Stomach smooth muscle (tissue), 2 donors: ENCODE results near the gene OR4P4.

Source experiments
- H3K27ac ChIP-seq: one replicate; pipeline ENCODE4 v1.7.0; 2013; ENCODE audit warnings: mild to moderate bottlenecking, low read length, inconsistent platforms
- H3K27me3 ChIP-seq, 2 donors: one replicate each; pipeline ENCODE4 v1.7.0; 2013; ENCODE audit warnings: low read length in 2 of 2; ENCODE audit not compliant: insufficient read depth in 2 of 2, control insufficient read depth in 1 of 2
- H3K36me3 ChIP-seq, 2 donors: one replicate each; pipeline ENCODE4 v1.7.0; 2013; ENCODE audit warnings: low read length in 2 of 2; ENCODE audit not compliant: control insufficient read depth in 2 of 2, insufficient read depth in 2 of 2
- H3K4me1 ChIP-seq: one replicate; pipeline ENCODE4 v1.7.0; 2013; ENCODE audit warnings: low read length; ENCODE audit not compliant: control insufficient read depth, insufficient read depth
- H3K4me3 ChIP-seq, 2 donors: one replicate each; pipeline ENCODE4 v1.7.0; 2013; ENCODE audit warnings: low read length in 2 of 2
- H3K9ac ChIP-seq, 2 donors: one replicate each; pipeline ENCODE4 v1.7.0; 2013; ENCODE audit warnings: low read length in 2 of 2, mild to moderate bottlenecking in 1 of 2
- H3K9me3 ChIP-seq, 2 donors: one replicate each; pipeline ENCODE4 v1.7.0; 2013; ENCODE audit warnings: low read length in 2 of 2; ENCODE audit not compliant: control insufficient read depth in 2 of 2
- donor health status: healthy.
- donor health status: Pancreatic carcinoma.

The OR4P4 gene

DNA sequence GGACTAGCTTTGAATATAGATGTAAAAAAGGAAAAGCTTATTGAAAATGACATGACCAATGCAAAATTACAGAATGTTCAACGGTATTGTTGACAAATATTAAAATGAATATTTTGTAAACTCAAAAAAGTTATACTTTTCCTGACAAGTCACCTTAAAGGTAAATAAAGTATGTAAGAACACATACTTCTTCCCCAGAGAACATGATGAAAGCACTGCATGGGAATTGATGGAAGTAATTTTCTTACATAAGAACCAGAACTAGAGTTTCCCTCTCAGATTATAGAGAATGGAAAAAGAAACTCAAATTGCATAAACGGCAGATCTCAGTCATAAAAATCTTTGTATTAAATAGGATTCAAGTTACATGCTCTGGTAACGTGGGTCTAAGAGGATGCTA, at the start of gene OR4P4:
OR4P4 (plus strand) TSS at position 301 of the 400 bp plus-strand sequence.
- H3K9ac ChIP-seq = no peak within 1 kb of the TSS
- H3K27me3 ChIP-seq = no peaks in the 10 kb centered on the region
- no peak within 1 kb of the TSS for H3K27ac ChIP-seq
- no peaks in the 10 kb centered on the region for H3K36me3 ChIP-seq
- H3K4me1 ChIP-seq = no peaks in the 10 kb centered on the region
- no peak within 1 kb of the TSS for H3K4me3 ChIP-seq
- no peaks in the 10 kb centered on the region for H3K9me3 ChIP-seq

DNA sequence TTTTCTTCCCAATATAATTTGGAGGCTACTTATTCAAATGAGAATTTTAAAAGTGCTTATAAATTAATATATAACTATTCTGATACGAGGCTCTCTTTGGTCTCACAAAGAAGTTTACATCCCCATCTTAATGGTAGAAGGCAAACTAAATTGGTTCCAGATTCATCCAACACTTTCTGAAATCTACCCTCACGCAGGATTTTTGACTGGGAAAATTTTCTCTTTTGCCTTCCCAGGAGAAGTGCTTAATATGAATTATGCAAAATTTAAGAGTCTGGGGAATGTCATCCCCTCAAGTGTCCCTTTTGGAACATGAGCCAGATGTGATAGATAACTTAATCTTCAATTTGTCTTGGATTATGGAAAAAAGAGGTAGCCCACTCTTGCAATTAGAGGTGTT, 27.4 kb upstream of the OR4P4 start, which contains the start of gene OR4C11:
OR4C11 (minus strand) TSS at position 101 of the 400 bp plus-strand sequence. CDS start 3,272 bp downstream, outside the sequence.
- no peak within 1 kb of the TSS for H3K9ac ChIP-seq
- H3K27ac ChIP-seq = no peak within 1 kb of the TSS
- no peaks in the 10 kb centered on the region for H3K27me3 ChIP-seq
- H3K4me1 ChIP-seq = no peaks in the 10 kb centered on the region
- no peak within 1 kb of the TSS for H3K4me3 ChIP-seq
- H3K9me3 ChIP-seq = no peaks in the 10 kb centered on the region
- H3K36me3 ChIP-seq = no peaks in the 10 kb centered on the region

DNA sequence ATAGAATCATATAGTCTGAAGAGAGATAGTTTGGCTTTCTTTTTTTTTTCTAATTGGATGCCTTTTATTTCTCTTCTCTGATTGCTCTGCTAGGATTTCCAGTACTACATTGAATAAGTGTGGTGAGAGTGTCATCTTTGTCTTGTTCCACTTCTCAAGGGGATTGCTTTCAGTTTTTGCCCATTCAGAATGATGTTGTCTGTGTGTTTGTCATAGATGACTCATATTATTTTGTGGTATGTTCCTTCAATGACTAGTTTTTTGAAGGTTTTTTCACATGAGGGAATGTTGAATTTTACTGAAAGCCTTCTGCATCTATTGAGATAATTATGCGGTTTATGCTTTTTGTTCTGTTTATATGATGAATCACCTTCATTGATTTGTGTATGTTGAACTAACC, 10.4 kb upstream of the OR4P4 start:
- no peaks in the 10 kb centered on the region for H3K27me3 ChIP-seq
- H3K9me3 ChIP-seq = no peaks in the 10 kb centered on the region
- no peak overlapping the region for H3K27ac ChIP-seq
- no peak overlapping the region for H3K4me3 ChIP-seq
- no peaks in the 10 kb centered on the region for H3K4me1 ChIP-seq
- H3K9ac ChIP-seq = no peak overlapping the region
- no peaks in the 10 kb centered on the region for H3K36me3 ChIP-seq

DNA sequence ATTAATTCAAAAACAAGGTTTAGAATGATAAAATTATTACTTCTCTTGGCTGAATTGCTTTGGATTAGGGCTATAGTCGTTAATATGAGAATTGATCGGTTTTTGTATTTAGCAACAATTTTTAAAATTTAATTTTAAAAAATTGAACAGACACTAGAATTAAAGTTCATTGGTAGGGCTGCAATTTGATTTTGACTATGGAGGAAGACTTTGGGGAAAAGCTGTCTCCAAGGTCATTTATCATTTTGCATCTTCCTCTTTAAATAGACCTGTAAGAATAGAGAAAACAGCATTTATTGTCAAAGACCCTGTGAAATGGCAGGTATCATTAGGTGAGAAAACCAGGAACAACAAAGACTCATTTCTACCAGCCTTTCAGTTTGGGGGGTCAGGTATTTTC, 13.1 kb downstream of the OR4P4 start, which contains the start of gene OR4S2:
OR4S2 (plus strand) TSS at position 301 of the 400 bp plus-strand sequence. CDS start 2,577 bp downstream, outside the sequence.
- Histone ChIP-seq H3K27ac (no peak within 1 kb of the TSS), H3K4me1 (no peaks in the 10 kb centered on the region), H3K4me3 (no peak within 1 kb of the TSS), H3K27me3 (no peaks in the 10 kb centered on the region), H3K9me3 (no peaks in the 10 kb centered on the region), H3K36me3 (no peaks in the 10 kb centered on the region), H3K9ac (no peak within 1 kb of the TSS)

DNA sequence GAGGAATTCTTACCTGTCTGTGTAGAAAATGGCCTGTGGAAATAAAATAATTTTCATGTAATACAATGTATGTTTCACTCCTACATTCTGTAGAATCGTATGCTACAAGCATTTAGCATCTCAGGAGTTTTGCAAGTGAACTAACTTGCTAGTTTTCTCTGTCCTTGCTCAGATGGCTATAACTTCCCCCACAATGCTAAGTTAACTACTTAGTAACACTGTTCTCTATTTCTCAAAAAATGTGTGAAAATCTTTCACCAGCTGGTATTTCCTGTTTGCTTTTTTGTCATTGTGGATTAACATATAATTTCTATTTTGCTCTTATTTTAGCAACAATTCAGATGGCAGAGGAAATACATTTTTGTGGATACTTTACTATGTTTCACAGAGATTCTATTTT, 17.6 kb downstream of the OR4P4 start:
- H3K9ac ChIP-seq = no peak overlapping the region
- no peak overlapping the region for H3K4me3 ChIP-seq
- H3K36me3 ChIP-seq = no peaks in the 10 kb centered on the region
- H3K9me3 ChIP-seq = no peaks in the 10 kb centered on the region
- H3K4me1 ChIP-seq = no peaks in the 10 kb centered on the region
- no peak overlapping the region for H3K27ac ChIP-seq
- H3K27me3 ChIP-seq = no peaks in the 10 kb centered on the region

DNA sequence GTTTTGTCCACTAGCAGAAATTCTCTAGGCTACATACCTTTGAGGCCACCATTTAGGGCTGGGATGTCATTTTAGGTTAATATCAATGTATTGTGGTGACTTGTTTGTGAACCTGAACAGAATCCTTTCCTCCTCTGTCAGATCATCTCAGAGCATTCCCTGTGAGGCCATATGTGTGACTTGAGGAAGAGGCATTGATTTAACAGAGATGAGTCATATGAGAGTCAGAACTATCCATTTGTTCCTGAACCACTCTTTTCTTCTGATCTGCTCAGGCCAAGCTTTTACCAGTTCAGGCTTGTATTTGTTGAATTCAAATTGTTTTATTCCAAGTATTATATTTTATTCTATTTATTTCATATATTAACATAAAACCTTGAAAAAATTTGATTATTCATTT, 20.2 kb downstream of the OR4P4 start:
- no peaks in the 10 kb centered on the region for H3K4me1 ChIP-seq
- H3K36me3 ChIP-seq = no peaks in the 10 kb centered on the region
- H3K9me3 ChIP-seq = no peaks in the 10 kb centered on the region
- no peak overlapping the region for H3K27ac ChIP-seq
- no peaks in the 10 kb centered on the region for H3K27me3 ChIP-seq
- H3K9ac ChIP-seq = no peak overlapping the region
- no peak overlapping the region for H3K4me3 ChIP-seq

DNA sequence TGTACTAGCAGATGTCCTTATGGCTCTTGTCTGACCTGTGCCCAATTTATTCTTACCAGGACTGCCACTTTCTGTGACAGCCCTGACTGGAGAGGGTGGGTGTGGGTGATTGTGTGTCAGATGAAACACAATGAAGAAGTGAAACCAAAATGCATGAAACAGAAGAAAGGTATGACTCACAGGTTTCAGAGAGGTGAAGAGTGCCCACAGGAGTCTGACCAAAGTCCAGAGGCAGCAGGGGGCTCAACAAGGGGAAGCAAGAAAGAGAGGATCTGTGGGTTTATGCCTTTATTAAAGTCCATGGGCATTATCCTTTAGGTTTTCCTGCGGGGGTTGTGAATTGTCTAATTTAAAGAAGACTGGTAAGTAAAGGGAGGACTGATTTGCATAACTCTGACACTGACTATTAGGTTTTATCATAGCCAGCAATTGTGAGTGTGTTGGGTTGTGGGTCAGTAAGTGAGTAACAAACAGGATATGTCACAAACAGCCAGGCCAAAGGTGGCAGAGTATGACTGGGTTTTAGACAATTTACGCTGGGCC, 23.2 kb downstream of the OR4P4 start:
- Histone ChIP-seq H3K27me3 (no peaks in the 10 kb centered on the region), H3K9ac (no peak overlapping the region)

DNA sequence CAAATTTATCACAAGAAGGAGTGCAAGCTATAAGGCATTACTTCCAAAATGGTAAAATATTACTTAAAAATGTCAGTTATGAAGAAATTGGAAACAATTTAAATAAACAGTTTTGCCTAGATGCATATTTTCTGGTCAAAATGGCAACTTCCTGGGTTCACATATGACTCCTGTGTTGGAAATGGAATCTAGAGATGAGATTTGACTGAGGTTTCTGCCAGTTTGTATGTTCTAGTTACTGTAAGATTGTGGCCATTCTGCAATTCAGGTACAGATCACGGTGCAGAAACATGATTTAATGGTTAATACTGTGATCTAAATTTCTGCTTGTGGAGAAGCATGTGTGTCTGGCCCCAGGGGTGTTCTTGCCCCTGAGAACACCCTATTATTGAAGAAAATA, 23.7 kb downstream of the OR4P4 start:
- Histone ChIP-seq H3K4me1 (no peaks in the 10 kb centered on the region), H3K9me3 (no peaks in the 10 kb centered on the region), H3K4me3 (no peak overlapping the region), H3K27me3 (no peaks in the 10 kb centered on the region), H3K36me3 (no peaks in the 10 kb centered on the region), H3K27ac (no peak overlapping the region), H3K9ac (no peak overlapping the region)

More for the DNA sequence above, 23.2 kb downstream of the OR4P4 start:
- Histone ChIP-seq H3K4me3 (no peak overlapping the region), H3K27ac (no peak overlapping the region), H3K4me1 (no peaks in the 10 kb centered on the region), H3K36me3 (no peaks in the 10 kb centered on the region), H3K9me3 (no peaks in the 10 kb centered on the region)

DNA sequence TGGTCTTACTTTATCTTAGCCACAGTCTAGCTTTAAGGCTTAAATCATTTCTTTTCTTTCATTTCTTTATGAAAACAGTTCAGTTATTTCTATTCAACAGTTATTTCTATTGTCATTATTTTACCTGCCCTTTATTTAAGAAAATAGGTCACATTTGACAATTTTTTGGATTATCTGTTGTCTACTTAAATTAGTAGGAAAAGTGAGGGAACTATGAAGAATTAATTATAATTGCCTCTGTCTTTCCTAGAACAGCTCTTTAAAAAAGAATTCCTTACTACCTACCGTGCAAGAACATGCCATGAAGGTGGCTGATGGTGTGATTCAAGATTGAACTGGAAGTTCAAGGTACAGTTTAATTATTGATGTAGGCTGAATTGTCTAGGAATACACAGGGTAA, 27.0 kb downstream of the OR4P4 start, which contains the start of gene OR4C6:
OR4C6 (plus strand) TSS at position 301 of the 400 bp plus-strand sequence. CDS start 2,966 bp downstream, outside the sequence.
- Histone ChIP-seq H3K27ac (no peak within 1 kb of the TSS), H3K4me1 (no peaks in the 10 kb centered on the region), H3K9ac (no peak within 1 kb of the TSS), H3K4me3 (no peak within 1 kb of the TSS), H3K36me3 (no peaks in the 10 kb centered on the region), H3K27me3 (no peaks in the 10 kb centered on the region), H3K9me3 (no peaks in the 10 kb centered on the region)

DNA sequence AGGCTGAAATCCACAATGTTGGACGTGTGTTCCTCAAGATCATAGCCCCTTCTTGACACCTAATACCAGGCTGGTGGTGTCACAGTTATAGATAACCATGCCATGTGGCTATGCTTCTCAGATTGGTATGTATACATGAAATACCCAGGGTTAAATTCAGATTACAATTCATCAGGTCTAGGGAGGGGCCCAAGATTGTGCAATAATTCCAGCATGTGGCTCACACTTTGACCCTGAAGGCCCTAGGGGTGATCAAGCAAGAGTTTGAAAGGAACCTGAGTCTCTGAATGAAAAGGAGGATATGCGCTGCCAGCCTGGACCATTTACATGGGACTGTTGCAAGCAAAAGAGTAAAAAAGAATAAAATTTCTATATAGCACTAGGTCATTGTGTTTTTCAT, 34.5 kb downstream of the OR4P4 start:
- Histone ChIP-seq H3K4me1 (no peaks in the 10 kb centered on the region), H3K4me3 (no peak overlapping the region), H3K27ac (no peak overlapping the region), H3K27me3 (no peaks in the 10 kb centered on the region), H3K9me3 (no peaks in the 10 kb centered on the region), H3K36me3 (no peaks in the 10 kb centered on the region), H3K9ac (no peak overlapping the region)

DNA sequence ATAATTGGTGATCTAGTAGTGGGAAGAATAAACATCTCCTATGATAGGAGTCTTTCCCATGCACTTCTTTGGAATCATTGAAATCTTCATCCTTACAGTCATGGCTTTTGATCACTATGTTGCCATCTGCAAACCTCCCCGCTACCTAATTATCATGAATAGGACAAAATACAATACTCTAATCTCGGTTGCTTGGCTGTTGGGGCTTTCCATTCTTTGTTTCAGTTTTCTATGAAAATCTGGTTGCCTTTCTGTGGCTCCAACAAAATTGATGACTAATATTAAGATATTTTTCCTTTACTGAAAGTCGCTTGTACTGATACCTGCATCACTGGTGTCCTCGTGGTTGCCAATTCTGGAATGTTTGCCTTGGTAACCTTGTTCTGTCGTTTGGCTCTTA, 38.9 kb downstream of the OR4P4 start:
- H3K27me3 ChIP-seq = no peaks in the 10 kb centered on the region
- H3K9me3 ChIP-seq = no peaks in the 10 kb centered on the region
- no peaks in the 10 kb centered on the region for H3K36me3 ChIP-seq
- no peak overlapping the region for H3K9ac ChIP-seq
- no peaks in the 10 kb centered on the region for H3K4me1 ChIP-seq
- no peak overlapping the region for H3K27ac ChIP-seq
- no peak overlapping the region for H3K4me3 ChIP-seq
